Loucy (cell line): ENCODE measurements around the gene CPT1B.

Experiments
- EZH2phosphoT487 ChIP-seq: fragments of 200-600 bp; IDR thresholded peaks from 2 replicates; pipeline ENCODE4 v1.6.1; 2018; ENCODE audit warnings: antibody characterized with exemption, mild to moderate bottlenecking, moderate library complexity, borderline replicate concordance
- TF ChIP-seq, protein P1 (sequence below): fragments of 200-600 bp; sonication (generic); conservative IDR thresholded peaks from 2 replicates; pipeline ENCODE4 v1.5.1; 2014; ENCODE audit warnings: mild to moderate bottlenecking, antibody characterized with exemption, low read length

DNA sequence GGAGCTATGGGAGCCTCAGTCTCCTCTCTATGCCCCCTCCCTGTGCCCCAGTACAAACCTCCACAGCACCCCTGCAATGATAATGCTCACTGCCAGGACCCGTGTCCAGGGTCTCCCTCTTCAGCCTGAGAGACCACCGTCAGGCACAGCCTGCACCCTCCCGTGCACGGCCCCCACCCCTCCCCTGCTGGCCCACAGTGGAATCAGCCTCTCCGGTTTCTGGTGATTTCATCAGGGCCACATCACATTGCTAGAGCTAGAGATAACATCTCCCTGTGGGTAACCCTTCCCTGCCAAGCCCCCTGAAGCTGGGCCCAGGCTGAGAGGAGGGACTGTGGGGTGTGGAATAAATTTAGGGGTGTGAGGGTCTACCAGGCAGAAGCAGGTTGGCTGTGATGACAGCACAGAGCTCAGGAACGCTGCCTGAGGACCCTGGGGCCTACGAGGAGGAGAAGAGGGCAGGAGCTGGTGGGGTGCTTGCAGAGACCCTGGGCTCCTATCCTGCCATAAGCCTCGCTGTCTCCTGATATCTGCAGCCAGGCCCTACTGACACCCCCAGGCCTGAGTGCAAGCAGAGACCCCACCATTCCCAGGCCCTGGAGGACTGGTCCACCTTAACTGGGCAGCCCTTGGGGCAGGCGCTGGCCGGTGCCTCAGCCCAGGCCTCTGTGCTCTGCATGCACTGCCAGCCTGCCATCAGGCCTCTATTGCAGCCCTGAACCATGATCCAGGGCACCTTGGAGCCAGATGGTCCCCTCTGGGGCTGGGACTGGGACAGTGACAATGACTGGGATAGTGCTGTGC lies 32.5 kb downstream of the CPT1B start, which contains the start of gene KLHDC7B:
- no peak for TF ChIP-seq EZH2phosphoT487
- TF ChIP-seq, protein P1, sequence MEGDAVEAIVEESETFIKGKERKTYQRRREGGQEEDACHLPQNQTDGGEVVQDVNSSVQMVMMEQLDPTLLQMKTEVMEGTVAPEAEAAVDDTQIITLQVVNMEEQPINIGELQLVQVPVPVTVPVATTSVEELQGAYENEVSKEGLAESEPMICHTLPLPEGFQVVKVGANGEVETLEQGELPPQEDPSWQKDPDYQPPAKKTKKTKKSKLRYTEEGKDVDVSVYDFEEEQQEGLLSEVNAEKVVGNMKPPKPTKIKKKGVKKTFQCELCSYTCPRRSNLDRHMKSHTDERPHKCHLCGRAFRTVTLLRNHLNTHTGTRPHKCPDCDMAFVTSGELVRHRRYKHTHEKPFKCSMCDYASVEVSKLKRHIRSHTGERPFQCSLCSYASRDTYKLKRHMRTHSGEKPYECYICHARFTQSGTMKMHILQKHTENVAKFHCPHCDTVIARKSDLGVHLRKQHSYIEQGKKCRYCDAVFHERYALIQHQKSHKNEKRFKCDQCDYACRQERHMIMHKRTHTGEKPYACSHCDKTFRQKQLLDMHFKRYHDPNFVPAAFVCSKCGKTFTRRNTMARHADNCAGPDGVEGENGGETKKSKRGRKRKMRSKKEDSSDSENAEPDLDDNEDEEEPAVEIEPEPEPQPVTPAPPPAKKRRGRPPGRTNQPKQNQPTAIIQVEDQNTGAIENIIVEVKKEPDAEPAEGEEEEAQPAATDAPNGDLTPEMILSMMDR: peak; percentile 47
